GM23338 (cell line): ENCODE measurements around the gene NCR1. TPM values are rescaled to one million over a fixed set of nuclear protein-coding genes. Genes with fewer than 3 reads are reported as not detected.
"Not testable (repeated sequence)": the region's sequence is repeated elsewhere in the genome, so short reads cannot be mapped to it uniquely, and the experiment has no call there.

ENCODE experiments used
- ATAC-seq: fragments of 200-7000 bp; cut with Tn5 transposase; 3 replicates; pipeline ENCODE4 v1.9.1; 2020
- DNase-seq: peaks from one replicate; pipeline ENCODE4 v3.0.0-alpha.2; 2015; ENCODE audit warnings: low spot score
- H2AFZ ChIP-seq: fragments of 200-600 bp; sonication (generic); 2 replicates; pipeline ENCODE4 v1.8.0; 2016; ENCODE audit warnings: antibody characterized with exemption, mild to moderate bottlenecking, moderate library complexity
- H3F3A ChIP-seq: fragments of 200-600 bp; sonication (generic); replicated peaks from 2 replicates; pipeline ENCODE4 v1.8.0; 2017; ENCODE audit warnings: antibody characterized with exemption, mixed run types, low read depth
- H3K27ac ChIP-seq: fragments of 200-600 bp; sonication (generic); 2 replicates; pipeline ENCODE4 v1.6.1; 2016; ENCODE audit warnings: low read depth
- H3K27me3 ChIP-seq: fragments of 200-600 bp; sonication (generic); 2 replicates; pipeline ENCODE4 v1.8.0; 2016; ENCODE audit warnings: mild to moderate bottlenecking, mixed run types, moderate library complexity; ENCODE audit not compliant: insufficient read depth
- H3K36me3 ChIP-seq: fragments of 200-600 bp; sonication (generic); 2 replicates; pipeline ENCODE4 v1.8.0; 2016; ENCODE audit warnings: mild to moderate bottlenecking; ENCODE audit not compliant: insufficient read depth
- H3K4me1 ChIP-seq: fragments of 200-600 bp; sonication (generic); 2 replicates; pipeline ENCODE4 v1.8.0; 2016; ENCODE audit warnings: mild to moderate bottlenecking, moderate library complexity; ENCODE audit not compliant: insufficient read depth
- H3K4me2 ChIP-seq: fragments of 200-600 bp; sonication (generic); 2 replicates; pipeline ENCODE4 v1.7.1; 2017; ENCODE audit warnings: mixed run types
- H3K4me3 ChIP-seq: fragments of 200-600 bp; sonication (generic); 2 replicates; pipeline ENCODE4 v1.6.1; 2016; ENCODE audit warnings: mixed run types
- H3K79me2 ChIP-seq: fragments of 200-600 bp; sonication (generic); replicated peaks from 2 replicates; pipeline ENCODE4 v1.8.0; 2017; ENCODE audit warnings: mild to moderate bottlenecking; ENCODE audit not compliant: insufficient read depth
- H3K9me2 ChIP-seq: fragments of 200-600 bp; sonication (generic); 2 replicates; pipeline ENCODE4 v1.8.0; 2017; ENCODE audit not compliant: insufficient read depth
- H4K20me1 ChIP-seq: fragments of 200-600 bp; sonication (generic); replicated peaks from 2 replicates; pipeline ENCODE4 v1.8.0; 2017; ENCODE audit warnings: mild to moderate bottlenecking; ENCODE audit not compliant: insufficient read depth
- H3K27ac Mint-ChIP-seq: 2 replicates; pipeline ENCODE4 v1.8.0; 2020; ENCODE audit warnings: inconsistent platforms, mild to moderate bottlenecking, moderate library complexity, mixed read lengths
- H3K27me3 Mint-ChIP-seq: 3 replicates; pipeline ENCODE4 v1.8.0; 2022; ENCODE audit warnings: low read depth, mild to moderate bottlenecking, moderate library complexity, mixed read lengths, inconsistent platforms; ENCODE audit not compliant: insufficient read depth, poor library complexity
- H3K36me3 Mint-ChIP-seq: 3 replicates; pipeline ENCODE4 v1.8.0; 2021; ENCODE audit warnings: low read depth, mild to moderate bottlenecking, inconsistent platforms, moderate library complexity, mixed read lengths
- H3K4me1 Mint-ChIP-seq: 3 replicates; pipeline ENCODE4 v1.8.0; 2020; ENCODE audit warnings: mild to moderate bottlenecking, inconsistent platforms, mixed read lengths
- H3K4me3 Mint-ChIP-seq: 3 replicates; pipeline ENCODE4 v1.8.0; 2021; ENCODE audit warnings: moderate library complexity, mild to moderate bottlenecking, inconsistent platforms, mixed read lengths
- H3K9me3 Mint-ChIP-seq: 3 replicates; pipeline ENCODE4 v1.8.0; 2020; ENCODE audit warnings: moderate library complexity, mild to moderate bottlenecking, inconsistent platforms, mixed read lengths
- CTCF ChIP-seq, 2 experiments: fragments of 200-600 bp in 1 of 2; sonication (generic) in 1 of 2; conservative IDR thresholded peaks; 2 replicates each; pipeline versions ENCODE4 v1.5.1 to v1.6.1; 2016 to 2017; ENCODE audit warnings: antibody characterized with exemption in 2 of 2, low read depth in 2 of 2, mild to moderate bottlenecking in 2 of 2, moderate library complexity in 1 of 2
- ETS1 ChIP-seq: IDR thresholded peaks from 2 replicates; pipeline ENCODE4 v1.6.1; 2016; ENCODE audit warnings: antibody characterized with exemption
- EZH2phosphoT487 ChIP-seq: fragments of 200-600 bp; sonication (generic); IDR thresholded peaks from one replicate; pipeline ENCODE4 v1.8.1; 2018; ENCODE audit warnings: antibody characterized with exemption; ENCODE audit not compliant: unreplicated experiment
- JUNB ChIP-seq: IDR thresholded peaks from one replicate; pipeline ENCODE4 v1.6.1; 2016; ENCODE audit warnings: antibody characterized with exemption; ENCODE audit not compliant: unreplicated experiment
- POLR2AphosphoS5 ChIP-seq: IDR thresholded peaks from 2 replicates; pipeline ENCODE4 v1.6.1; 2016; ENCODE audit warnings: antibody characterized with exemption, low read depth
- REST ChIP-seq: IDR thresholded peaks from one replicate; pipeline ENCODE4 v1.6.1; 2018; ENCODE audit warnings: antibody characterized with exemption; ENCODE audit not compliant: unreplicated experiment
- STAT1 ChIP-seq: IDR thresholded peaks from one replicate; pipeline ENCODE4 v1.6.1; 2016; ENCODE audit warnings: antibody characterized with exemption; ENCODE audit not compliant: unreplicated experiment
- ZNF114 ChIP-seq: fragments of 250-450 bp; sonication (Bioruptor Pico); IDR thresholded peaks from 2 replicates; pipeline ENCODE4 v1.5.0; 2020; ENCODE audit warnings: mild to moderate bottlenecking, moderate library complexity
- ZNF331 ChIP-seq: fragments of 250-450 bp; sonication (Bioruptor Pico); IDR thresholded peaks from 2 replicates; pipeline ENCODE4 v1.5.0; 2020; ENCODE audit warnings: low read depth, mild to moderate bottlenecking, moderate library complexity
- ZNF462 ChIP-seq: fragments of 250-450 bp; sonication (Bioruptor Pico); IDR thresholded peaks from 2 replicates; pipeline ENCODE4 v1.5.0; 2020; ENCODE audit warnings: mild to moderate bottlenecking, moderate library complexity
- polyA plus RNA-seq: library from polyadenylated mRNA; unstranded; fragments of >200 nt; fragmentation: Nextera tagmentation; extraction: Ambion mirVana; gene quantifications from 2 replicates; pipeline ENCODE4 v1.2.1, GENCODE V29; 2016
- total RNA-seq: library from RNA; depleted of rRNA; stranded (reverse); fragments of >200 nt; shearing (Covaris generic); gene quantifications from 2 replicates; pipeline ENCODE4 v1.2.3, GENCODE V29; 2014

The NCR1 gene
- total and polyA plus RNA-seq, 2 experiments from 2014 or later, result 1.8 to 2.0 TPM

- no peaks in the 10 kb centered on the region for H3K79me2 ChIP-seq
- H3K4me1 ChIP-seq, result peaks cover 18% of the 10 kb centered on the region; the same call in 1 of the 2 replicates
- H3K27me3 ChIP-seq, result no peaks in the 10 kb centered on the region
- Mint-ChIP-seq H3K4me3 (no peak overlapping the region), H3K4me1 (peaks cover 15% of the 10 kb centered on the region; the same call in 2 of the 3 replicates), H3K27me3 (peaks cover 6% of the 10 kb centered on the region), H3K9me3 (peaks cover 25% of the 10 kb centered on the region), H3K36me3 (peaks cover 2% of the 10 kb centered on the region; the same call in 2 of the 3 replicates), H3K27ac (no peak overlapping the region)
- peaks cover 5% of the 10 kb centered on the region; the same call in 1 of the 2 replicates for H3F3A ChIP-seq
- H3K36me3 ChIP-seq, result no peaks in the 10 kb centered on the region
- ATAC-seq (no peak), DNase-seq (no peak)
- peak overlapping the region; percentile 64; the same call in 1 of the 2 replicates for H3K4me2 ChIP-seq
- H3K4me3 ChIP-seq, result no peak overlapping the region
- H3K9me2 ChIP-seq, result no peaks in the 10 kb centered on the region
- H3K27ac ChIP-seq, result no peak overlapping the region
- TF ChIP-seq JUNB (no peak), ZNF331 (CRISPR knock-in tag) (no peak), ZNF462 (CRISPR knock-in tag) (no peak), ZNF114 (CRISPR knock-in tag) (no peak), EZH2phosphoT487 (no peak), CTCF (conservative IDR thresholded peaks at IDR 0.05; ENCODE audit: low read depth in 2 of 2) (no peak), STAT1 (no peak), REST (no peak), ETS1 (no peak), POLR2AphosphoS5 (no peak)
- H4K20me1 ChIP-seq, result no peaks in the 10 kb centered on the region
- peak overlapping the region; percentile 94 for H2AFZ ChIP-seq
Observed at GRCh38 chr19:54906819-54907218, 871 bp downstream of the NCR1 start.

- Mint-ChIP-seq H3K9me3 (peaks cover 30% of the 10 kb centered on the region), H3K4me1 (peaks cover 15% of the 10 kb centered on the region; the same call in 2 of the 3 replicates)
- H3F3A ChIP-seq, H3K27me3 ChIP-seq, H3K27me3 Mint-ChIP-seq, DNase-seq, H3K79me2 ChIP-seq, H2AFZ ChIP-seq, ATAC-seq, H4K20me1 ChIP-seq, H3K36me3 ChIP-seq, H3K27ac Mint-ChIP-seq, H3K9me2 ChIP-seq, H3K36me3 Mint-ChIP-seq, H3K4me2 ChIP-seq, H3K4me3 Mint-ChIP-seq, H3K27ac ChIP-seq, H3K4me3 ChIP-seq: not testable (repeated sequence)
- peaks cover 18% of the 10 kb centered on the region; the same call in 1 of the 2 replicates for H3K4me1 ChIP-seq
Observed at GRCh38 chr19:54907899-54908298, 2.0 kb downstream of the NCR1 start.
